Measurements from ENCODE around the gene MAN2A1.
A peak's percentile ranks its signal among the peaks of the same experiment; 100 is the strongest.

Gene MAN2A1

DNA sequence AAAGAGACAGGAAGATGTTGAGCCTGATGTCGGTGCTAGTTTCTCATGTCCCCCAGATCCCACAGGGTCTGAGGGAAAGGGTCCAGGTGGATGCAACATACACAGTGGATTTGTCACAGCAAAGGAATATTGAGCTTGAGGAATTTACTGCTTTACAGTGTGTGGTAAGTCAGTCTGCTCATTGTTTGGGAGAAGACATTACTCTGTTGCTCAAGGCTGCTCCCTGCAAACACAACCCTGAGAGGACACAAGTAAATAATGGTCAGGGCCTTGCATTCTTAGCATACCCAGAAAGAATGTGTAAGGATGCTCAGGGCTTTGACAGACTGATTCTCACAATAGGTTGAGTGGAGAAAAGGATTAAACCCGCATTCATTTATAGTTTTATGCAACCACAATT, 7.3 kb upstream of the MAN2A1 start:
- DNase-seq: no peak

GRCh38 chr5:109685916-109686315, 3.8 kb upstream of the MAN2A1 start:
- no peak for DNase-seq

- no peak for DNase-seq
Observed at GRCh38 chr5:109688630-109688969, 1.1 kb upstream of the MAN2A1 start.

- DNase-seq: peak; percentile 87
Observed at GRCh38 chr5:109688970-109689739, 572 bp upstream of the MAN2A1 start.

- DNase-seq: peak; percentile 76
Observed at GRCh38 chr5:109690242-109690974, 681 bp downstream of the MAN2A1 start.

DNA sequence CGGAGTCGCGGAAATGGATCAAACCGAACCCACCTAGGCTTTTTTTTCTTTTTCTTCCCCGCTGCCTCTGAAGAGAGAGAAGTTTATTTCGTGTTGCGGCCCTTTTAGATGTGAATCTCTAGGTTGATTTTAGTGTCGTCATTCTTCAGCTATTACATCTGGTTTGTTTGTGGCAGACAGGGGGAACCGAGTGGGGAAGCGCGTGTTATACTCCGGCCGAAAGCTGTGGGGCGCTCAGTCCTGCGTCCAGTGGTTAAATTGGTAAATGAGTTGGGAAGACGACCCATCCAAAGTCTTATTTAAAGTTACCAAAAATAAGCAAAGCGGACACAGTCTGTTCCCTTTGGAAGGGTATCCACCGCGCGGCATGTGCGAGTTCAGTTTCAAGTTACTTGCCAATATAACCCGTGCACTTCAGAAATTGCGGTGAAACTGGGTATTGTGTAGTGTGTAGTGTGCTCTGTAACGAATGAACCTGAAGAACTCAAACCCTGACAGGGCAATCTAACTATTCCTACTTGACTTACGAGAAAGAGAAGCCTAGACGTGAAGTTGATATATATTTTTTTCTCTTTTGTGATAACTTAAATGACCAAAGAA, 1.3 kb downstream of the MAN2A1 start:
- peak; percentile 72 for DNase-seq

DNA sequence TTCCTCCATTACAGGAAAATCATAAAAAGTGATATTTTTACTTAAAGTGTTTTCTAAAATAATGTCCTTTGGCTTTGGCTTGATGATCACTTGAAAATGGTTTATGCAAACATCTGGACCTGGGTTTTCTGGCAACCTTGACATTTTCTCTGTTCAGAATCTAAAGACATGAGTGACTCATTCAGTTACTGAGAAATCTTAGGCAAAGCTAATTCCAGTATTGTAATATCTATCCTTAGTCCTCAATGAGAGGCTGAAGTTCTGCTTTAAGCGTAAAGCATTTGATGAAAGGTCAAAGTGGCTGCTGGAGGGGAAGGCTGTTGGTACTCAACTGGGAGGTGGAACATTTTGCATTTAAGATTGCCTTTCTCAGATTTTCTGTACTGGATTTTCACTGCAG, 2.3 kb downstream of the MAN2A1 start:
- no peak for DNase-seq

- DNase-seq: no peak
Observed at GRCh38 chr5:109692852-109693251, 3.1 kb downstream of the MAN2A1 start.

- no peak for DNase-seq
Observed at GRCh38 chr5:109693535-109694400, 4.0 kb downstream of the MAN2A1 start.

DNA sequence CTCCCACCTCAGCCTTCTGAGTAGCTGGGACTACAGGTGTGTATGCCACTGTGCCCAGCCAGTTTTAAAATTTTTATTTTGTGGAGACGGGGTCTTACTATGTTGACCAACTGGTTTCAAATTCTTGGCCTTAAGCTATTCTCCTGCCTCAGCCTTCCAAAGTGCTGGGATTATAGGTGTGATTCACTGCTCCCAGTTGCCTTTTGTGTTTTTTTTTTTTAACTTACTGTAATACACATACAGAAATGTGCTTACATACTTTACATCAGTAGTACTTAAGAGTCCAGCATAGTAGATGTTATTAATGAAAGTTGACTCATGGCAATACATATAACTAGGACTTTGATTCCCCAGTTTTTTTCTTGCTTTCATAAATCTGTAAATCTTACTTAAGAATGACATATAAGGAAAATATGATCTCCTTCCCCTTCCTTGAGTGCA, 4.7 kb downstream of the MAN2A1 start:
- DNase-seq: no peak

GRCh38 chr5:109695005-109695926, 5.5 kb downstream of the MAN2A1 start:
- DNase-seq: no peak

GRCh38 chr5:109697339-109697738, 7.6 kb downstream of the MAN2A1 start:
- no peak for DNase-seq

DNA sequence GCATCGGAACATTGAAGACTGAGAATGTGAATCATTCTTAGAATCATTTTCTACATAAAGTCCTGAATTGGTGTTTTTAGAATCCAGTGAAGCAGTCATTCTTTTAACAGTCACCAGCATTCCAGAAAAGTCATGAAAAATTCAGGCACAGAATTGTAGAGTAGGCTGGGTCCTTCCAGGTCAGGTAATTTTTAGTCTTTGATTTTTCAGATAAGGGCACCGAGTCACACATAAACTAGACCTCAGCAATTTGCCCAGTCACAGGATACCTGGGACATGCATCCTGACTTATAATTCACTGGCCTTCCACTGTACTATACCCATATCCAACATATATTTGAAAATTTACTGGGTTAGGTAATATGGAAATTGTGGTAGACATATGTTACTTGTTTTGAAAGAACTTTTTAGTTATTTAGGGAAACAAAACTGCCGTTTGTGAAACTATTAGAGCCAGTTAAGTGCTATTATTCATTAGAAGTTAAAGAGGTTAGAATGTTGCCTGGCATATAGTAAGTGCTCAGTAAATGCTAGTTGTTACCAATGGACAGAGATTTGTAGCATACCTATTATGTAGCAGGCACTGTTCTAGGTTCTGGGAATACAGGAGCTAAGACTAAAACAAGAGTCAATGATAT, 10.9 kb downstream of the MAN2A1 start:
- DNase-seq: no peak

GRCh38 chr5:109701252-109701651, 11.5 kb downstream of the MAN2A1 start:
- DNase-seq: no peak

DNA sequence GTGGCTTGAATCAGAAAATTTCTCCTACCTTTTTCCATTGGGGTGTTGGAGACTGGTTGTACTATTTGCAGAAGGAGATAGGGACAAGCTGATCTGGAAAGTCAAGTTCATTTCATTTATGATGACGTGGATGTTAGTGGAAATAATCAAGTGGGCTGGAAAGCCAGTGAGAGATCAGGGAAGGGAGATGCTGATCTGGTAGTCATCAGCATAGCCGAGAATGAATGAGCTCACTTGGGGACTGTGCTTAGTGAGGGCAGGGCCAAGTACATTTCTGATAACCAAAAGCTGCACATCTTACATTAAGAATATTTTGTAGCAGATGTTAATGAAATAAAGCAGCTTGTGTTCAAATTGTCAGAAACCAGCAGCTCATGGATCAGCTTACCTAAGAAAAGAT, 12.1 kb downstream of the MAN2A1 start:
- no peak for DNase-seq

- DNase-seq: no peak
Observed at GRCh38 chr5:109703166-109703565, 13.4 kb downstream of the MAN2A1 start.

GRCh38 chr5:109703829-109704228, 14.1 kb downstream of the MAN2A1 start:
- no peak for DNase-seq

GRCh38 chr5:109704282-109704952, 14.7 kb downstream of the MAN2A1 start:
- DNase-seq: no peak

DNA sequence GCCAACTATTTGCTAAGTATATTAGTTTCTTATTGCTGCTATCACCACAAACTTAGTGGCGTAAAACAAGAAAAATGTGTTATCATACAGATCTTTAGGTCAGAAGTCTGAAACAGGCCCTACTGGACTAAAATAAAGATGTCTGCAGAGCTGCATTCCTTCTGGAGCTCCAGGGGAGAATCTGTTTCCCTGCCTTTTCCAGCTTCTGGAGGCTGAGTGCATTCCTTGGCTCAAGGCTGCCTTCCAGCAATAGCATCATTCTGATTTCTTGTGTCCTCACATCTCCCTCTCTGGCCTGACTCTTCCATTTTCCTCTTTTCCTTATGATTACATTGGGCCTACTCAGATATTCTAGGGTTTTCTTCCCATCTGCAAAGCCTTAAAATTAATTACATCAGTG, 15.9 kb downstream of the MAN2A1 start:
- no peak for DNase-seq

- no peak for DNase-seq
Observed at GRCh38 chr5:109706095-109706494, 16.4 kb downstream of the MAN2A1 start.

- no peak for DNase-seq
Observed at GRCh38 chr5:109707531-109707930, 17.8 kb downstream of the MAN2A1 start.
